ENCODE data around the gene SAMD14. TPM values are rescaled to one million over a fixed set of nuclear protein-coding genes. Genes with fewer than 3 reads are reported as not detected.
A peak's percentile ranks its signal among the peaks of the same experiment; 100 is the strongest.

The SAMD14 gene
- polyA plus RNA-seq, 1 experiment = 3.5 TPM

DNA sequence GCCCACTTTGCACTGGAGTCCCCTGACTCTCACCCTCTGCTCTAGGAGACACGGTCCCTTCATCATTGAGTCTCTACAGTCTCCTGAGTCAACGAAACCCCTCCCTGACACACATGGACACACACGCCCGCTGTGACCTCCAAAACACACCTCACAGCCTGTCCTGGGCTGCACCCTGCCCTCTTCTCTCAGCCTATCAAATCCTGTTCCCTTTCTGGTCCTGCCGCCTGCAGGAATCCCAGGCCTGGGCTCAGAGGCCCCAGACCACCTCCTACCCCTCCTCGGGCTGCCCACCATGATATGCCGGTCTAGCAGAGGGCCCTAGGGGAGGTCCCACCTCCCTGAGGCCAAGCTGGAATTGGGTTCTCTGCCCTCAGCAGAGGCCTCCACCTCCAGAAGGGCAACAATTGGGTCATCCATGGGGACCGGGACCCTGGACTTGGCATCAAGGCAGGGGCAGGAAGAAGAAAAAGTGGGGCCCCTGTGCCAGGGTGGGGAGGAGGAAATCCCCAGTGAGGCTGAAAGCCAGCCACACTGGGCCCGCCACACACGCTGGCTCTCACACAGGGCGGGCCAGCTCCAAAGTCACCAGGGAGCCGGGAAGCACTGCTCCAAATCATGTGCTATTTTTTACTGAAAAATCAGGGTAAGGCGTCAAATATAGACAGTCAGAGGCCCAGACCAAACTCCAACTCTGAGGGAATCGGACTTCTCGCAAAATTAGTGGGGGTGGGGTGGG, 17.1 kb upstream of the SAMD14 start:
- peak overlapping the region; percentile 79 for H3K4me3 ChIP-seq (ENCODE audit: low read depth, low read length)
- ChIA-PET POLR2A (interaction anchor here (0.5 to 1.4 kb wide), 5 partner anchors 9 to 863 kb away, joined by 3 to 5 read pairs (median 3); partner anchors contain the start of gene COL1A1), CTCF (interaction anchor here (0.7 to 5.5 kb wide), 5 partner anchors 8 to 150 kb away, joined by 3 to 25 read pairs (median 5); no protein-coding TSS in a partner anchor)
- TF ChIP-seq, protein P1, sequence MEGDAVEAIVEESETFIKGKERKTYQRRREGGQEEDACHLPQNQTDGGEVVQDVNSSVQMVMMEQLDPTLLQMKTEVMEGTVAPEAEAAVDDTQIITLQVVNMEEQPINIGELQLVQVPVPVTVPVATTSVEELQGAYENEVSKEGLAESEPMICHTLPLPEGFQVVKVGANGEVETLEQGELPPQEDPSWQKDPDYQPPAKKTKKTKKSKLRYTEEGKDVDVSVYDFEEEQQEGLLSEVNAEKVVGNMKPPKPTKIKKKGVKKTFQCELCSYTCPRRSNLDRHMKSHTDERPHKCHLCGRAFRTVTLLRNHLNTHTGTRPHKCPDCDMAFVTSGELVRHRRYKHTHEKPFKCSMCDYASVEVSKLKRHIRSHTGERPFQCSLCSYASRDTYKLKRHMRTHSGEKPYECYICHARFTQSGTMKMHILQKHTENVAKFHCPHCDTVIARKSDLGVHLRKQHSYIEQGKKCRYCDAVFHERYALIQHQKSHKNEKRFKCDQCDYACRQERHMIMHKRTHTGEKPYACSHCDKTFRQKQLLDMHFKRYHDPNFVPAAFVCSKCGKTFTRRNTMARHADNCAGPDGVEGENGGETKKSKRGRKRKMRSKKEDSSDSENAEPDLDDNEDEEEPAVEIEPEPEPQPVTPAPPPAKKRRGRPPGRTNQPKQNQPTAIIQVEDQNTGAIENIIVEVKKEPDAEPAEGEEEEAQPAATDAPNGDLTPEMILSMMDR (IDR thresholded peaks at IDR 0.05; ENCODE audit: low read depth, low read length) = no peak
- H3K27me3 ChIP-seq (ENCODE audit: control insufficient read depth, insufficient read depth, low read length) = no peaks in the 10 kb centered on the region
- DNase-seq (ENCODE audit: low read depth, low spot score) = no peak
- H3K9me3 ChIP-seq (ENCODE audit: control insufficient read depth, insufficient read depth, low read length) = no peaks in the 10 kb centered on the region; the same call in 1 of the 2 replicates
- no peak overlapping the region for H3K27ac ChIP-seq (ENCODE audit: low read depth, low read length)

DNA sequence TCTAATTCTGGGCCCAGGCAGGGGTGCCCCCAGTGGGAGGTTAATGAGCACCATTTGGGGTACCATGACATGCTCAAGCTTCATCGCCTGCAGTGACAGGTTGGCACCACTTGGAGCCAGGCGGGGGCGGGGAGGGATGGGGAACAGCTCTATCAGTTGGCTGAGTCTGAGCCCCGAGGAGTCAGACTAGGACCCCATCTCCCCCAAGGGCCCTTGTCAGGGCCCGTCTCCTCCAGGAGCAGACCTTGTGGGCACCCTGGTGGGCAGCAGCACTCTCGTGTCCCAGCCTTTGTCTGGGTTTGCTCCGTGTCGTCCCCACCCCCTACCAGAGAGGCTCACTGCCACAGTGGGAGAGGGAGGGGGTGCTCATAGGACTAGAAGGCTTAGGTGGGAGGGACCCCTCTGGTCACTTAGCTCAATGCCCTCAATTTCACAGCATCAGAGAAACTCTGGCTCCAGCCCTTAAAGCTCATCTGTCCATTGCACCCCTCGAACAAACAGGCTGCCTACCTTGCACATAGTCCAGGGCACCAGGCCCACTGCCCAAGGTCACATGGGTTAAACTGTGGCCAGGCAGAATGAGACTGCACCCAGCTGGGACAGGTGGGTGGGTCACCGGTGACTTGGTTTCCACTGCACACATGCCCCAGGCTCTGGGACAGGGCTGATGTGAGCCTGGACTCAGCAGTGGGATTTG, 16.4 kb upstream of the SAMD14 start:
- no peak for DNase-seq (ENCODE audit: low read depth, low spot score)
- Histone ChIP-seq H3K27ac (ENCODE audit: low read depth, low read length) (no peak overlapping the region), H3K9me3 (ENCODE audit: control insufficient read depth, insufficient read depth, low read length) (no peaks in the 10 kb centered on the region; the same call in 1 of the 2 replicates), H3K27me3 (ENCODE audit: control insufficient read depth, insufficient read depth, low read length) (no peaks in the 10 kb centered on the region), H3K4me3 (ENCODE audit: low read depth, low read length) (peak overlapping the region; percentile 79)
- POLR2A ChIA-PET = interaction anchor here (0.5 to 1.3 kb wide), 2 partner anchors 55 to 862 kb away, joined by 4 to 5 read pairs; partner anchors contain the start of gene COL1A1
- CTCF ChIA-PET = interaction anchor here (0.8 to 5.5 kb wide), 4 partner anchors 15 to 151 kb away, joined by 5 to 25 read pairs (median 8); no protein-coding TSS in a partner anchor
- TF ChIP-seq, protein P1 (IDR thresholded peaks at IDR 0.05; ENCODE audit: low read depth, low read length) = no peak; the same call in 1 of the 2 replicates

DNA sequence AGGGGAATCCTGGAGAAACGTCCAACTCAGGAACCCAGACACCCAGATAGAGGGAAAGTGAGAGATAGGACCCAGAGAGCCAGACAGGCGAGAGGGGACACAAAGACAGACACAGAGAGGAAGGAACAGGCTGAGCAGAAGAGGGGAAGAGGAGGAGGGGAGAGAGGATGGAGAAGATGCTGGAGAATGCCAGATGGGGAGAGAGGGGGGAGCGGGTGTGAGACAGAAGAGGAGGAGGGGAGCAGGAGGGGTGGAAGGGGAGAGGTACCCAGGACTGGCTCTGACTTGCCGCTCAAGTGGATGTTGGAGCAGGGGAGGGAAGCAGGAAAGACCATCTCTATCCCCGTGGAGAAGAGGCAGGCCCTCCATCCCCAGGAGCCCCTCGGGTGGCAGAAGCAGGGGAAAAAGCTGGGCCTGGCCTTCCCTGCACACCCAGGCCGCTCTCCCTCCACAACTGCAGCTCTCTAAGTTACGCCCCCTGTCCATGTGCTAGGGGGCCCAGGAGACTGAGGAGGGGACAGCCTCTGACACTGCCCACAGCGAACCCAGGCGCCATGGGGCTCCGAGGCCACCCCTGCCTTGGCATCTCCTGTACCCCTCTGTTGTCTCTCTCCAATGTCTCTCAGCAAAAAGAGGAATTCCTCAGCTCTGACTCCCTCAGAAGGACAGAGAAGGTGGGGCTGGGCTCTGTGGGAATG, 15.7 kb upstream of the SAMD14 start:
- H3K9me3 ChIP-seq (ENCODE audit: control insufficient read depth, insufficient read depth, low read length) = no peaks in the 10 kb centered on the region; the same call in 1 of the 2 replicates
- ChIA-PET POLR2A (interaction anchor here (1.3 kb wide), 1 partner anchor 56 kb away, joined by 5 read pairs; the partner anchor contains the start of gene COL1A1), CTCF (interaction anchor here (0.8 to 5.5 kb wide), 3 partner anchors 16 to 152 kb away, joined by 6 to 25 read pairs (median 9); no protein-coding TSS in a partner anchor)
- H3K4me3 ChIP-seq (ENCODE audit: low read depth, low read length) = peak overlapping the region; percentile 79
- no peak for DNase-seq (ENCODE audit: low read depth, low spot score)
- H3K27me3 ChIP-seq (ENCODE audit: control insufficient read depth, insufficient read depth, low read length) = no peaks in the 10 kb centered on the region
- no peak overlapping the region for H3K27ac ChIP-seq (ENCODE audit: low read depth, low read length)
- TF ChIP-seq, protein P1 (IDR thresholded peaks at IDR 0.05; ENCODE audit: low read depth, low read length) = no peak

DNA sequence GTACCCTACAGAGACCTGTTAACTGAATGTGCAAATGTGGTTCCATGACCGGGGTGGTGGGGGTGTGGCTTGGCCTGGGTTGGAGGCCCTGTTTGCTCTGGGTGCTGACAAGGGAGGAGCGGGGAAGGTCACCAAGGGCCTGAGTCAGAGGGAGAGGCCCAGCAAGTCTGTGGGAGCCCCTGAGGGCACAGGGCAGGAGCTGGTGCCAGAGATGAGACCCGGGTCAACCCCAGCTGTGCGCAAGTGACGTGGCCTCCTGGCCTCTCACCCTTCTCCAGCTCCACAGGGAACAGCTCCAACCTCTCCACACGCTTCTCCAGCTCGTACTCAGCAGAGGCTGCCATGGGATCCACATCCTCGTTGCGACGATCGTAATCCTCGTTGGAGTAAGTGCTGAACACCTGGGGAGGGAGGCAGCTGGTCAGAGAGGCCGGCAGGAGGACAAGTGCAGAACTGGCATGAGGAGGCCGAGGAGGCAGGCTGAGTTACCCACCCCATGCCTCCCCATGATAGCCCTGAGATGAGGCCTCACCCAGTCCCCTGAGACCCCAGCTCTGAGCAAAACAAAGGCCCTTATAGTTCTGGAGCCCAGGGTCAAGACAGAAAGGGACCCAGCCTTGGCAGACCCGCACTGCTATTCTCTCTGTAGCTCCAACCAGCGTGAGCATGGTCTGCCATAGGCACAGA, 15.0 kb upstream of the SAMD14 start:
- TF ChIP-seq, protein P1 (IDR thresholded peaks at IDR 0.05; ENCODE audit: low read depth, low read length) = no peak
- POLR2A ChIA-PET = no interaction called here
- DNase-seq (ENCODE audit: low read depth, low spot score) = no peak
- H3K27me3 ChIP-seq (ENCODE audit: control insufficient read depth, insufficient read depth, low read length) = no peaks in the 10 kb centered on the region
- CTCF ChIA-PET = interaction anchor here (1.8 to 5.5 kb wide), 2 partner anchors 17 to 51 kb away, joined by 6 to 25 read pairs; no protein-coding TSS in a partner anchor
- peaks cover 5% of the 10 kb centered on the region for H3K9me3 ChIP-seq (ENCODE audit: control insufficient read depth, insufficient read depth, low read length)
- H3K27ac ChIP-seq (ENCODE audit: low read depth, low read length) = no peak overlapping the region
- 0 out of 2 replicates have a peak overlapping the region, but pooled peaks have one; percentile 2 for H3K4me3 ChIP-seq (ENCODE audit: low read depth, low read length)

Data from AG04450 (cell line).